ENCODE results near the gene NDUFS8.

Gene NDUFS8

GRCh38 chr11:68037411-68038225, 7.1 kb downstream of the NDUFS8 start:
- H3K4me2 ChIP-seq (ENCODE audit: low read depth, low read length, poor library complexity, severe bottlenecking), result peak overlapping the region; percentile 50

GRCh38 chr11:68038226-68038717, 7.8 kb downstream of the NDUFS8 start:
- Histone ChIP-seq H3K4me1 (ENCODE audit: insufficient read depth, low read length, poor library complexity, severe bottlenecking) (peaks cover 36% of the 10 kb centered on the region), H3K4me3 (ENCODE audit: low read length, poor library complexity, severe bottlenecking) (no peak overlapping the region), H3K9me2 (replicated peaks; ENCODE audit: low read depth, low read length) (no peaks in the 10 kb centered on the region), H3K4me2 (ENCODE audit: low read depth, low read length, poor library complexity, severe bottlenecking) (no peak overlapping the region), H3K27me3 (ENCODE audit: insufficient read depth, low read length, poor library complexity, severe bottlenecking) (no peaks in the 10 kb centered on the region), H3K79me2 (ENCODE audit: insufficient read depth, low read length) (peaks cover 7% of the 10 kb centered on the region; the same call in 1 of the 2 replicates), H3K9ac (ENCODE audit: low read depth, low read length, poor library complexity, severe bottlenecking) (no peak overlapping the region), H4K20me1 (ENCODE audit: insufficient read depth, low read length, poor library complexity, severe bottlenecking) (no peaks in the 10 kb centered on the region), H3K36me3 (ENCODE audit: insufficient read depth, low read length) (peaks cover 4% of the 10 kb centered on the region; the same call in 1 of the 2 replicates), H2AFZ (ENCODE audit: low read length) (no peak overlapping the region), H3F3A (ENCODE audit: low read depth) (peaks cover 3% of the 10 kb centered on the region; the same call in 1 of the 2 replicates), H3K9me3 (ENCODE audit: insufficient read depth, low read depth, low read length) (no peaks in the 10 kb centered on the region)
- TF ChIP-seq, protein P1, sequence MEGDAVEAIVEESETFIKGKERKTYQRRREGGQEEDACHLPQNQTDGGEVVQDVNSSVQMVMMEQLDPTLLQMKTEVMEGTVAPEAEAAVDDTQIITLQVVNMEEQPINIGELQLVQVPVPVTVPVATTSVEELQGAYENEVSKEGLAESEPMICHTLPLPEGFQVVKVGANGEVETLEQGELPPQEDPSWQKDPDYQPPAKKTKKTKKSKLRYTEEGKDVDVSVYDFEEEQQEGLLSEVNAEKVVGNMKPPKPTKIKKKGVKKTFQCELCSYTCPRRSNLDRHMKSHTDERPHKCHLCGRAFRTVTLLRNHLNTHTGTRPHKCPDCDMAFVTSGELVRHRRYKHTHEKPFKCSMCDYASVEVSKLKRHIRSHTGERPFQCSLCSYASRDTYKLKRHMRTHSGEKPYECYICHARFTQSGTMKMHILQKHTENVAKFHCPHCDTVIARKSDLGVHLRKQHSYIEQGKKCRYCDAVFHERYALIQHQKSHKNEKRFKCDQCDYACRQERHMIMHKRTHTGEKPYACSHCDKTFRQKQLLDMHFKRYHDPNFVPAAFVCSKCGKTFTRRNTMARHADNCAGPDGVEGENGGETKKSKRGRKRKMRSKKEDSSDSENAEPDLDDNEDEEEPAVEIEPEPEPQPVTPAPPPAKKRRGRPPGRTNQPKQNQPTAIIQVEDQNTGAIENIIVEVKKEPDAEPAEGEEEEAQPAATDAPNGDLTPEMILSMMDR (conservative IDR thresholded peaks at IDR 0.05; ENCODE audit: low read length), result no peak
- TF ChIP-seq EZH2phosphoT487 (IDR thresholded peaks at IDR 0.05; ENCODE audit: borderline replicate concordance), result no peak

More at GRCh38 chr11:68037411-68038225, 7.1 kb downstream of the NDUFS8 start:
- Histone ChIP-seq H3K36me3 (ENCODE audit: insufficient read depth, low read length) (peaks cover 4% of the 10 kb centered on the region; the same call in 1 of the 2 replicates), H3K27me3 (ENCODE audit: insufficient read depth, low read length, poor library complexity, severe bottlenecking) (no peaks in the 10 kb centered on the region), H4K20me1 (ENCODE audit: insufficient read depth, low read length, poor library complexity, severe bottlenecking) (peaks cover 1% of the 10 kb centered on the region), H3K79me2 (ENCODE audit: insufficient read depth, low read length) (peaks cover 13% of the 10 kb centered on the region; the same call in 1 of the 2 replicates), H3K9me3 (ENCODE audit: insufficient read depth, low read depth, low read length) (no peaks in the 10 kb centered on the region), H3F3A (ENCODE audit: low read depth) (peaks cover 3% of the 10 kb centered on the region; the same call in 1 of the 2 replicates), H3K9me2 (replicated peaks; ENCODE audit: low read depth, low read length) (no peaks in the 10 kb centered on the region), H3K9ac (ENCODE audit: low read depth, low read length, poor library complexity, severe bottlenecking) (peak overlapping the region; percentile 43), H3K4me3 (ENCODE audit: low read length, poor library complexity, severe bottlenecking) (peak overlapping the region; percentile 10), H2AFZ (ENCODE audit: low read length) (no peak overlapping the region), H3K4me1 (ENCODE audit: insufficient read depth, low read length, poor library complexity, severe bottlenecking) (peaks cover 36% of the 10 kb centered on the region)
- TF ChIP-seq EZH2phosphoT487 (IDR thresholded peaks at IDR 0.05; ENCODE audit: borderline replicate concordance), result no peak
- TF ChIP-seq, protein P1 (conservative IDR thresholded peaks at IDR 0.05; ENCODE audit: low read length), result no peak

- H3K4me1 ChIP-seq (ENCODE audit: insufficient read depth, low read length, poor library complexity, severe bottlenecking), result peaks cover 36% of the 10 kb centered on the region
- no peaks in the 10 kb centered on the region for H3K9me3 ChIP-seq (ENCODE audit: insufficient read depth, low read depth, low read length)
- H3K4me3 ChIP-seq (ENCODE audit: low read length, poor library complexity, severe bottlenecking), result peak within 1 kb of the TSS; percentile 73
- H3K4me2 ChIP-seq (ENCODE audit: low read depth, low read length, poor library complexity, severe bottlenecking), result peak within 1 kb of the TSS; percentile 80
- no peaks in the 10 kb centered on the region for H3K9me2 ChIP-seq (replicated peaks; ENCODE audit: low read depth, low read length)
- H3K36me3 ChIP-seq (ENCODE audit: insufficient read depth, low read length), result peaks cover 3% of the 10 kb centered on the region; the same call in 1 of the 2 replicates
- H3K79me2 ChIP-seq (ENCODE audit: insufficient read depth, low read length), result peaks cover 2% of the 10 kb centered on the region; the same call in 1 of the 2 replicates
- no peak within 1 kb of the TSS for H2AFZ ChIP-seq (ENCODE audit: low read length)
- TF ChIP-seq EZH2phosphoT487 (IDR thresholded peaks at IDR 0.05; ENCODE audit: borderline replicate concordance), result no peak
- TF ChIP-seq, protein P1 (conservative IDR thresholded peaks at IDR 0.05; ENCODE audit: low read length), result no peak
- no peaks in the 10 kb centered on the region for H3K27me3 ChIP-seq (ENCODE audit: insufficient read depth, low read length, poor library complexity, severe bottlenecking)
- H3K9ac ChIP-seq (ENCODE audit: low read depth, low read length, poor library complexity, severe bottlenecking), result peak within 1 kb of the TSS; percentile 78
- no peaks in the 10 kb centered on the region for H4K20me1 ChIP-seq (ENCODE audit: insufficient read depth, low read length, poor library complexity, severe bottlenecking)
- H3F3A ChIP-seq (ENCODE audit: low read depth), result peaks cover 3% of the 10 kb centered on the region; the same call in 1 of the 2 replicates
Observed at GRCh38 chr11:68038718-68039525, 8.4 kb downstream of the NDUFS8 start, which contains the start of gene TCIRG1. TCIRG1 (plus strand) TSS chr11:68039025; CDS start chr11:68041272, 2,247 bp downstream.
